ENCODE data around the gene SLC22A2. TPM values are rescaled to one million over a fixed set of nuclear protein-coding genes. Genes with fewer than 3 reads are reported as not detected.

The SLC22A2 gene
- polyA plus RNA-seq, 1 donor (not counting 4 experiments of a cell fraction or from before 2014, with no cell fraction given) = not detected

- H2AFZ ChIP-seq (ENCODE audit: control insufficient read depth, low read length) = no peak overlapping the region
- H3K9ac ChIP-seq (ENCODE audit: control insufficient read depth, extremely low read depth, insufficient read depth, low read length) = no peak overlapping the region
- no peaks in the 10 kb centered on the region for H3K79me2 ChIP-seq (ENCODE audit: control insufficient read depth, insufficient read depth, low read length)
- no peaks in the 10 kb centered on the region for H3K27me3 ChIP-seq (ENCODE audit: control insufficient read depth, extremely low read depth, insufficient read depth, low read length)
- DNase-seq (ENCODE audit: low read depth, low spot score) = no peak
- FAIRE-seq = peak; percentile 69
- no peak overlapping the region for H3K4me3 ChIP-seq (ENCODE audit: control insufficient read depth in 2 of 3, extremely low read depth in 1 of 3, insufficient read depth in 2 of 3, low read depth in 1 of 3, low read length in 3 of 3)
- dilution Hi-C loops (cut with MboI; ENCODE audit: extremely low pct_ligation_motif_present, low sequenced_read_pairs) = no loop called here
- H3K4me2 ChIP-seq (ENCODE audit: control insufficient read depth, extremely low read depth, insufficient read depth, low read depth, low read length) = no peak overlapping the region
- no peak overlapping the region for H3K27ac ChIP-seq (ENCODE audit: control insufficient read depth, insufficient read depth, low read length)
- H3K36me3 ChIP-seq (ENCODE audit: control insufficient read depth in 2 of 2, extremely low read depth in 1 of 2, insufficient read depth in 2 of 2, low read length in 2 of 2) = no peaks in the 10 kb centered on the region
- H3K4me1 ChIP-seq (ENCODE audit: control insufficient read depth, extremely low read depth, insufficient read depth, low read length) = peaks cover 20% of the 10 kb centered on the region
- H4K20me1 ChIP-seq (ENCODE audit: control insufficient read depth, extremely low read depth, insufficient read depth, low read length) = no peaks in the 10 kb centered on the region
- TF ChIP-seq CTCF (optimal IDR thresholded peaks at IDR 0.05 in 1 of 3, IDR thresholded peaks at IDR 0.05 in 1 of 3, conservative IDR thresholded peaks at IDR 0.05 in 1 of 3; ENCODE audit: extremely low read depth in 1 of 3, insufficient read depth in 2 of 3, low read length in 3 of 3) (no peak), EZH2 (IDR thresholded peaks at IDR 0.05; ENCODE audit: low read length) (no peak)
- H3K9me3 ChIP-seq (ENCODE audit: control insufficient read depth, low read depth, low read length) = no peaks in the 10 kb centered on the region
- H3K9me1 ChIP-seq (ENCODE audit: control insufficient read depth, extremely low read depth, insufficient read depth, low read length) = no peaks in the 10 kb centered on the region
These were observed 18.5 kb downstream of the SLC22A2 start for GRCh38 chr6:160239929-160240690.

GRCh38 chr6:160238761-160239751 is 19.6 kb downstream of the SLC22A2 start:
- Histone ChIP-seq H2AFZ (ENCODE audit: control insufficient read depth, low read length) (no peak overlapping the region), H3K4me3 (ENCODE audit: control insufficient read depth in 2 of 3, extremely low read depth in 1 of 3, insufficient read depth in 2 of 3, low read depth in 1 of 3, low read length in 3 of 3) (no peak overlapping the region), H3K4me1 (ENCODE audit: control insufficient read depth, extremely low read depth, insufficient read depth, low read length) (peaks cover 20% of the 10 kb centered on the region), H3K9me3 (ENCODE audit: control insufficient read depth, low read depth, low read length) (no peaks in the 10 kb centered on the region), H3K9ac (ENCODE audit: control insufficient read depth, extremely low read depth, insufficient read depth, low read length) (no peak overlapping the region), H3K4me2 (ENCODE audit: control insufficient read depth, extremely low read depth, insufficient read depth, low read depth, low read length) (peak overlapping the region; percentile 35), H3K79me2 (ENCODE audit: control insufficient read depth, insufficient read depth, low read length) (no peaks in the 10 kb centered on the region), H3K27ac (ENCODE audit: control insufficient read depth, insufficient read depth, low read length) (peak overlapping the region; percentile 70), H3K9me1 (ENCODE audit: control insufficient read depth, extremely low read depth, insufficient read depth, low read length) (no peaks in the 10 kb centered on the region), H4K20me1 (ENCODE audit: control insufficient read depth, extremely low read depth, insufficient read depth, low read length) (no peaks in the 10 kb centered on the region), H3K27me3 (ENCODE audit: control insufficient read depth, extremely low read depth, insufficient read depth, low read length) (no peaks in the 10 kb centered on the region), H3K36me3 (ENCODE audit: control insufficient read depth in 2 of 2, extremely low read depth in 1 of 2, insufficient read depth in 2 of 2, low read length in 2 of 2) (no peaks in the 10 kb centered on the region)
- DNase-seq (ENCODE audit: low read depth, low spot score) = no peak
- peak; percentile 80 for FAIRE-seq
- TF ChIP-seq EZH2 (IDR thresholded peaks at IDR 0.05; ENCODE audit: low read length) (no peak), CTCF (optimal IDR thresholded peaks at IDR 0.05 in 1 of 3, IDR thresholded peaks at IDR 0.05 in 1 of 3, conservative IDR thresholded peaks at IDR 0.05 in 1 of 3; ENCODE audit: extremely low read depth in 1 of 3, insufficient read depth in 2 of 3, low read length in 3 of 3) (no peak)
- dilution Hi-C loops (cut with MboI; ENCODE audit: extremely low pct_ligation_motif_present, low sequenced_read_pairs) = no loop called here

All from keratinocyte (primary cell).